ENCODE measurements around the gene CREB3L4. TPM values are rescaled to one million over a fixed set of nuclear protein-coding genes. Genes with fewer than 3 reads are reported as not detected.

CREB3L4 gene
- total and polyA plus RNA-seq, 11 donors, result 2.5 to 7.2 (median 4.7) TPM

GRCh38 chr1:153962088-153963029 lies 5.3 kb upstream of the CREB3L4 start:
- peak in 2 of 4 donors; percentile 4 to 6 for ATAC-seq
- 32 to 47% (median 36%) methylated on average over 15 to 16 of the region's 16 CpGs for WGBS, 4 donors
- Histone ChIP-seq H3K27ac (peak overlapping the region; percentile 87 to 99 (median 95)), H3K27me3 (no peaks in the 10 kb centered on the region), H3K36me3 (peaks cover 0 to 24% (median 13%) of the 10 kb centered on the region in 9 donors), H3K4me3 (peak overlapping the region; percentile 58 to 91 (median 74)), H3K4me1 (peaks cover 6 to 81% (median 53%) of the 10 kb centered on the region in 12 donors), H3K9me3 (no peaks in the 10 kb centered on the region)
- intact Hi-C loops (cut with DNase I), result no loop called here
- peak in 1 of 5 donors; percentile 57 for DNase-seq
- no peak for TF ChIP-seq POLR2A (IDR thresholded peaks at IDR 0.05)
- no peak for TF ChIP-seq CTCF (IDR thresholded peaks at IDR 0.05)

DNA sequence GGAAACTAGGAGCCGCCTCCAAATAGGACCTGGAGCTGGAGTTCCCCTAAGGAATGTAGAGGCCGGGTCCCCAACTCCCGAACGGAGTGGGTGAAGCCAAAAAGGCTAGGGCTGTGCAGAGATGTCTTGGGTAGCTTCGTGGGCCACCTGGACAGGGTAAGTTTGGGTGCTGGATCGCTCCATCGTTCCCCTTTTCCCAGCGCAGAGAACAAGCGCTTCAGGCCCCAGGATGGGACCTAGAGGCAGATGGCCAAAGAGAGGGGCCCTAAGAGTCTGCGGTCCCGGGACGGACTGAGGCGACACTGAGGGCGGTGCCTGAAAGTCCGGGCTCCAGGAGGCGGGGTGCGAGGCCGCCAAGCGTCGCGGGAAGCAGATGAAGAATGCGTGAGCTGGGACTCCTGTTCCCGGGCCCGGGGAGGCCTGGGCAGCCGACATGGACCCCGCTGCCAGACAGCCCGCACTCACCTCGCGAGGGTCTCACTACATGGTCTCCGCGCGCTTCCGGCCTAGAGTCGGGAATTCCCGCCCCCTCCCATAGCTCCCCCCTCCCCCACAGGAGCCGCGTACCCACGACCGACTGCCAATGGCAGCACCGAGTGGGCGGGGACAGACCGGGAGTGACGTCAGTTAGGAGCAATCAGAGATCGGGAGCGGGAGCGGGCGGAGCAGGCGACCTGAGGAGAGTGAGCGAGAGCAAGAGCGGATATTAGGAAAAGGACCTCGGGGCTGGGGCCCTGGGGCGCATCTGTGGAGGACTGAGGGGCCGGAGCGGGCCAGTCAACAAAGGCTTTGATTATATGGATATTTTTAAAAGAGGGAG lies 4.5 kb upstream of the CREB3L4 start, which contains the start of gene SLC39A1:
Gene SLC39A1 (minus strand): TSS at position 508 of the 820 bp plus-strand sequence. CDS start 822 bp downstream, outside the sequence.
- Histone ChIP-seq H3K4me1 (peaks cover 6 to 77% (median 54%) of the 10 kb centered on the region in 12 donors), H3K27ac (peak within 1 kb of the TSS; percentile 87 to 99 (median 95)), H3K27me3 (no peaks in the 10 kb centered on the region), H3K36me3 (peaks cover 0 to 24% (median 13%) of the 10 kb centered on the region in 9 donors), H3K9me3 (no peaks in the 10 kb centered on the region), H3K4me3 (peak within 1 kb of the TSS; percentile 58 to 91 (median 74))
- WGBS, 4 donors, result 0 to 1% (median 1%) methylated on average over 28 to 54 of the region's 54 CpGs
- intact Hi-C loops (cut with DNase I), result no loop called here
- TF ChIP-seq CTCF (IDR thresholded peaks at IDR 0.05) (peak in 1 of 12 donors; percentile 9), POLR2A (IDR thresholded peaks at IDR 0.05) (peak in 1 of 2 donors; percentile 62)
- ATAC-seq (peak; percentile 80 to 87 (median 84)), DNase-seq (peak; percentile 99)

DNA sequence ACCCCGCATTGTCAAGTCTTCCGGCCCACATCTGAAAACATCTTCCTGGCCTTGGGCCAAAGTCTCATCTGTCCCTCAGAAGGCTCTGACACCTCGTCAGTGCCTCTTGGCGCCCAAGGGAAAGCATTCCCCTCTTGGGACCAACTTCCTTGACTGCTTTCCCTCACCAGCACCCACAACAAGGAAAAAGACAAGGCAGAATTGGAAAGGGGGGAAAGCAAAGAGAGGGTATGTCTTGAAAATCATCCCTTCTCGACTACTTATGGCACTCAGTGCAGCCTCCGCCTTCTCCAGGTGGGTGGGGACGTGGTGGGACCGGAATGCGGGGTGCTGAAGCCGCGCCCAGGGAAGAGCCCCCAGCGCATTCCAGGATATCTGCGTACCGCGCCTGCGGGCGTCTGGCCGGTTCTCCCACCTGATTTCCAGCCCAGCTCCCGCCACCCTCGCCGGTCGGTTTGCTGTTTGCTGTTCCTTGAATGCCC lies 3.8 kb upstream of the CREB3L4 start:
- peak overlapping the region; percentile 58 to 91 (median 74) for H3K4me3 ChIP-seq
- peaks cover 6 to 81% (median 55%) of the 10 kb centered on the region in 12 donors for H3K4me1 ChIP-seq
- no peaks in the 10 kb centered on the region for H3K9me3 ChIP-seq
- intact Hi-C loops (cut with DNase I), result no loop called here
- H3K27me3 ChIP-seq, result no peaks in the 10 kb centered on the region
- peak overlapping the region; percentile 87 to 99 (median 95) for H3K27ac ChIP-seq
- H3K36me3 ChIP-seq, result peaks cover 0 to 24% (median 13%) of the 10 kb centered on the region in 9 donors
- ATAC-seq (no peak), DNase-seq (peak in 1 of 5 donors; percentile 57)
- no peak for TF ChIP-seq POLR2A (IDR thresholded peaks at IDR 0.05)
- no peak for TF ChIP-seq CTCF (IDR thresholded peaks at IDR 0.05)
- 1 to 2% (median 1%) methylated on average over 21 to 22 of the region's 22 CpGs for WGBS, 4 donors
